Bronchial epithelial cell (primary cell): ENCODE measurements around the gene CYBA. TPM values are rescaled to one million over a fixed set of nuclear protein-coding genes. Genes with fewer than 3 reads are reported as not detected.
A peak's percentile ranks its signal among the peaks of the same experiment; 100 is the strongest.

Experiments
- DNase-seq: peaks from one replicate; pipeline ENCODE4 v3.0.0-alpha.2; 2010; ENCODE audit warnings: low read depth
- FAIRE-seq: peaks from 2 replicates; lab custom pipeline; 2011; peaks lifted over from hg19 to GRCh38; lab: Jason Lieb, UNC
- H3K27me3 ChIP-seq: 2 replicates; pipeline ENCODE4 v1.5.1; 2011; ENCODE audit warnings: low read length; ENCODE audit not compliant: control insufficient read depth, insufficient read depth
- H3K36me3 ChIP-seq: 2 replicates; pipeline ENCODE4 v1.5.1; 2011; ENCODE audit warnings: low read length; ENCODE audit not compliant: control insufficient read depth, insufficient read depth
- H3K4me3 ChIP-seq: 2 replicates; pipeline ENCODE4 v1.5.1; 2011; ENCODE audit warnings: mild to moderate bottlenecking, low read depth, low read length, control low read depth
- CTCF ChIP-seq: IDR thresholded peaks from 2 replicates; pipeline ENCODE4 v1.5.1; 2011; ENCODE audit warnings: mild to moderate bottlenecking, moderate library complexity, low read length, control low read depth, inconsistent platforms; ENCODE audit not compliant: insufficient read depth, severe bottlenecking
- total RNA-seq: library from RNA; depleted of rRNA; stranded (reverse); fragments of >200 nt; gene quantifications from 2 replicates; pipeline ENCODE4 v1.2.1, GENCODE V29; 2014

Gene CYBA
- total RNA-seq, 1 donor from 2014 or later: 134 TPM

GRCh38 chr16:88685156-88686061, 34.6 kb upstream of the CYBA start:
- Histone ChIP-seq H3K4me3 (peak overlapping the region; percentile 49), H3K27me3 (peaks cover 4% of the 10 kb centered on the region), H3K36me3 (no peaks in the 10 kb centered on the region)
- DNase-seq (peak; percentile 59), FAIRE-seq (no peak)
- TF ChIP-seq CTCF: peak; percentile 84

GRCh38 chr16:88684569-88685155, 33.8 kb upstream of the CYBA start:
- no peak for FAIRE-seq
- TF ChIP-seq CTCF: no peak
- no peak for DNase-seq
- Histone ChIP-seq H3K4me3 (no peak overlapping the region), H3K27me3 (peaks cover 4% of the 10 kb centered on the region), H3K36me3 (no peaks in the 10 kb centered on the region)

- peaks cover 10% of the 10 kb centered on the region for H3K27me3 ChIP-seq
- no peak for TF ChIP-seq CTCF
- DNase-seq (no peak), FAIRE-seq (no peak)
- no peaks in the 10 kb centered on the region for H3K36me3 ChIP-seq
- H3K4me3 ChIP-seq: no peak overlapping the region
These were observed 31.0 kb upstream of the CYBA start for GRCh38 chr16:88681709-88682451.

- H3K4me3 ChIP-seq: no peak overlapping the region
- no peaks in the 10 kb centered on the region for H3K36me3 ChIP-seq
- H3K27me3 ChIP-seq: peaks cover 10% of the 10 kb centered on the region
- TF ChIP-seq CTCF: peak; percentile 82
- FAIRE-seq: no peak
- peak; percentile 17 for DNase-seq
These were observed 30.3 kb upstream of the CYBA start for GRCh38 chr16:88681084-88681680.

GRCh38 chr16:88680554-88681083, 29.8 kb upstream of the CYBA start:
- TF ChIP-seq CTCF: no peak
- FAIRE-seq (no peak), DNase-seq (no peak)
- Histone ChIP-seq H3K4me3 (no peak overlapping the region), H3K36me3 (no peaks in the 10 kb centered on the region), H3K27me3 (peaks cover 10% of the 10 kb centered on the region)
